ENCODE results near the gene UCK2. TPM values are rescaled to one million over a fixed set of nuclear protein-coding genes. Genes with fewer than 3 reads are reported as not detected.

The UCK2 gene
- total RNA-seq, 1 experiment from 2014 or later, result 67.2 TPM

- Mint-ChIP-seq H3K4me1 (ENCODE audit: low read depth, unreplicated experiment) (peaks cover 16% of the 10 kb centered on the region), H3K27me3 (ENCODE audit: insufficient read depth, unreplicated experiment) (no peaks in the 10 kb centered on the region), H3K9me3 (ENCODE audit: unreplicated experiment) (no peaks in the 10 kb centered on the region), H3K36me3 (ENCODE audit: insufficient read depth, unreplicated experiment) (peaks cover 51% of the 10 kb centered on the region), H3K27ac (ENCODE audit: unreplicated experiment) (no peak overlapping the region), H3K4me3 (ENCODE audit: unreplicated experiment) (no peak overlapping the region)
- Histone ChIP-seq H3K9me3 (no peaks in the 10 kb centered on the region), H3K4me1 (peaks cover 20% of the 10 kb centered on the region), H3K27me3 (replicated peaks; ENCODE audit: control insufficient read depth, insufficient read depth, low read length) (no peaks in the 10 kb centered on the region), H3K4me3 (ENCODE audit: low read depth, low read length) (no peak overlapping the region), H3K36me3 (ENCODE audit: control insufficient read depth, insufficient read depth, low read length) (peaks cover 5% of the 10 kb centered on the region)
- no peak for DNase-seq
- no TSS peak for BruUV-seq (replicated peaks)
- ChIA-PET POLR2A (no interaction called here), CTCF (no interaction called here)
- no peak for TF ChIP-seq CTCF (IDR thresholded peaks at IDR 0.05; ENCODE audit: insufficient read depth in 1 of 2, low read depth in 1 of 2, low read length in 1 of 2, severe bottlenecking in 1 of 2, unreplicated experiment in 1 of 2)
- intact Hi-C loops (cut with micrococcal nuclease; ENCODE audit: unreplicated experiment), result no loop called here
These were observed 79.9 kb downstream of the UCK2 start for GRCh38 chr1:165907256-165907857.

- peaks cover 38% of the 10 kb centered on the region for H3K36me3 Mint-ChIP-seq (ENCODE audit: insufficient read depth, unreplicated experiment)
- Histone ChIP-seq H3K36me3 (ENCODE audit: control insufficient read depth, insufficient read depth, low read length) (peaks cover 5% of the 10 kb centered on the region), H3K4me3 (ENCODE audit: low read depth, low read length) (no peak overlapping the region), H3K9me3 (no peaks in the 10 kb centered on the region), H3K27me3 (replicated peaks; ENCODE audit: control insufficient read depth, insufficient read depth, low read length) (no peaks in the 10 kb centered on the region), H3K4me1 (peaks cover 20% of the 10 kb centered on the region)
- H3K9me3 Mint-ChIP-seq (ENCODE audit: unreplicated experiment), result no peaks in the 10 kb centered on the region
- H3K4me3 Mint-ChIP-seq (ENCODE audit: unreplicated experiment), result no peak overlapping the region
- peaks cover 16% of the 10 kb centered on the region for H3K4me1 Mint-ChIP-seq (ENCODE audit: low read depth, unreplicated experiment)
- peak; percentile 35 to 66 for DNase-seq
- ChIA-PET POLR2A (no interaction called here), CTCF (no interaction called here)
- no TSS peak for BruUV-seq (replicated peaks)
- H3K27me3 Mint-ChIP-seq (ENCODE audit: insufficient read depth, unreplicated experiment), result no peaks in the 10 kb centered on the region
- no peak for TF ChIP-seq CTCF (IDR thresholded peaks at IDR 0.05; ENCODE audit: insufficient read depth in 1 of 2, low read depth in 1 of 2, low read length in 1 of 2, severe bottlenecking in 1 of 2, unreplicated experiment in 1 of 2)
- peak overlapping the region; percentile 25 for H3K27ac Mint-ChIP-seq (ENCODE audit: unreplicated experiment)
- intact Hi-C loops (cut with micrococcal nuclease; ENCODE audit: unreplicated experiment), result loop anchor here (10.0 kb wide), 1 partner anchor 506 kb away; no protein-coding TSS in a partner anchor
These were observed 83.5 kb downstream of the UCK2 start for GRCh38 chr1:165910764-165911421.

- Histone ChIP-seq H3K27me3 (replicated peaks; ENCODE audit: control insufficient read depth, insufficient read depth, low read length) (no peaks in the 10 kb centered on the region), H3K4me3 (ENCODE audit: low read depth, low read length) (no peak overlapping the region), H3K9me3 (no peaks in the 10 kb centered on the region), H3K4me1 (peaks cover 20% of the 10 kb centered on the region), H3K36me3 (ENCODE audit: control insufficient read depth, insufficient read depth, low read length) (peaks cover 5% of the 10 kb centered on the region)
- H3K4me1 Mint-ChIP-seq (ENCODE audit: low read depth, unreplicated experiment), result peaks cover 16% of the 10 kb centered on the region
- H3K36me3 Mint-ChIP-seq (ENCODE audit: insufficient read depth, unreplicated experiment), result peaks cover 36% of the 10 kb centered on the region
- no peaks in the 10 kb centered on the region for H3K27me3 Mint-ChIP-seq (ENCODE audit: insufficient read depth, unreplicated experiment)
- BruUV-seq (replicated peaks), result no TSS peak
- no peak overlapping the region for H3K4me3 Mint-ChIP-seq (ENCODE audit: unreplicated experiment)
- TF ChIP-seq CTCF (IDR thresholded peaks at IDR 0.05; ENCODE audit: insufficient read depth in 1 of 2, low read depth in 1 of 2, low read length in 1 of 2, severe bottlenecking in 1 of 2, unreplicated experiment in 1 of 2), result no peak
- ChIA-PET POLR2A (no interaction called here), CTCF (interaction anchor here (0.6 kb wide), 1 partner anchor 208 kb away, joined by 7 read pairs; no protein-coding TSS in a partner anchor)
- intact Hi-C loops (cut with micrococcal nuclease; ENCODE audit: unreplicated experiment), result loop anchor here (10.0 kb wide), 1 partner anchor 507 kb away; no protein-coding TSS in a partner anchor
- no peak for DNase-seq
- no peaks in the 10 kb centered on the region for H3K9me3 Mint-ChIP-seq (ENCODE audit: unreplicated experiment)
- H3K27ac Mint-ChIP-seq (ENCODE audit: unreplicated experiment), result peak overlapping the region; percentile 25
These were observed 84.3 kb downstream of the UCK2 start for GRCh38 chr1:165911609-165912281.
